Measurements from ENCODE around the gene RPP40. TPM values are rescaled to one million over a fixed set of nuclear protein-coding genes. Genes with fewer than 3 reads are reported as not detected.

RPP40 gene
- polyA plus RNA-seq, 1 of the 3 experiments (the other 2 are of a cell fraction), result 9.8 TPM

GRCh38 chr6:4973982-4974745 lies 29.7 kb downstream of the RPP40 start:
- Histone ChIP-seq H3K27me3 (ENCODE audit: insufficient read depth) (no peaks in the 10 kb centered on the region), H3K9ac (no peak overlapping the region), H3K4me2 (no peak overlapping the region), H3K27ac (ENCODE audit: low read depth in 2 of 2, low read length in 1 of 2) (peak overlapping the region in 1 of 2 experiments; percentile 56; a peak in 2 of 4 replicates), H4K20me1 (ENCODE audit: insufficient read depth) (no peaks in the 10 kb centered on the region), H3K4me3 (ENCODE audit: low read depth in 2 of 2, low read length in 1 of 2) (no peak overlapping the region), H3K4me1 (ENCODE audit: control insufficient read depth in 1 of 2, insufficient read depth in 2 of 2, low read depth in 1 of 2, low read length in 1 of 2) (peaks cover 0 to 15% of the 10 kb centered on the region in 2 experiments; a peak in 1 of 4 replicates), H3K9me3 (no peaks in the 10 kb centered on the region), H3K36me3 (replicated peaks in 1 of 2; ENCODE audit: control insufficient read depth in 1 of 2, insufficient read depth in 2 of 2, low read length in 1 of 2) (no peaks in the 10 kb centered on the region), H3K9me2 (no peaks in the 10 kb centered on the region), H3F3A (replicated peaks; ENCODE audit: insufficient read depth) (no peaks in the 10 kb centered on the region), H2AFZ (ENCODE audit: low read depth) (no peak overlapping the region), H3K79me2 (ENCODE audit: insufficient read depth) (no peaks in the 10 kb centered on the region)
- WGBS (ENCODE audit: low lambda C conversion rate), result 53% methylated on average over 11 of the region's 14 CpGs
- peak; percentile 32 for DNase-seq
- ChIA-PET CTCF (no interaction called here), POLR2A (interaction anchor here (0.6 kb wide), 1 partner anchor 1897 kb away, joined by 3 read pairs; no protein-coding TSS in a partner anchor)
- no peak for TF ChIP-seq REST (IDR thresholded peaks at IDR 0.05; ENCODE audit: low read depth, low read length)
- no peak for TF ChIP-seq EP300 (IDR thresholded peaks at IDR 0.05; ENCODE audit: borderline replicate concordance in 1 of 2, low read depth in 1 of 2, low read length in 1 of 2)
- TF ChIP-seq TEAD4 (IDR thresholded peaks at IDR 0.05; ENCODE audit: borderline replicate concordance, insufficient read depth), result no peak
- no peak for TF ChIP-seq YY1 (IDR thresholded peaks at IDR 0.05; ENCODE audit: low read depth)

GRCh38 chr6:4973415-4973814 lies 30.4 kb downstream of the RPP40 start:
- Histone ChIP-seq H3K9me2 (no peaks in the 10 kb centered on the region), H4K20me1 (ENCODE audit: insufficient read depth) (no peaks in the 10 kb centered on the region), H3K27me3 (ENCODE audit: insufficient read depth) (no peaks in the 10 kb centered on the region), H3F3A (replicated peaks; ENCODE audit: insufficient read depth) (no peaks in the 10 kb centered on the region), H3K4me1 (ENCODE audit: control insufficient read depth in 1 of 2, insufficient read depth in 2 of 2, low read depth in 1 of 2, low read length in 1 of 2) (peaks cover 0 to 15% of the 10 kb centered on the region in 2 experiments; a peak in 1 of 4 replicates), H3K4me2 (no peak overlapping the region), H3K79me2 (ENCODE audit: insufficient read depth) (no peaks in the 10 kb centered on the region), H3K9ac (no peak overlapping the region), H2AFZ (ENCODE audit: low read depth) (no peak overlapping the region), H3K36me3 (replicated peaks in 1 of 2; ENCODE audit: control insufficient read depth in 1 of 2, insufficient read depth in 2 of 2, low read length in 1 of 2) (no peaks in the 10 kb centered on the region), H3K9me3 (no peaks in the 10 kb centered on the region), H3K27ac (ENCODE audit: low read depth in 2 of 2, low read length in 1 of 2) (no peak overlapping the region), H3K4me3 (ENCODE audit: low read depth in 2 of 2, low read length in 1 of 2) (no peak overlapping the region)
- POLR2A ChIA-PET, result no interaction called here
- 88% methylated on average over 13 of the region's 13 CpGs for WGBS (ENCODE audit: low lambda C conversion rate)
- DNase-seq, result no peak
- CTCF ChIA-PET, result no interaction called here
- TF ChIP-seq ELF1 (IDR thresholded peaks at IDR 0.05) (no peak), TCF12 (IDR thresholded peaks at IDR 0.05) (no peak), CTCF (IDR thresholded peaks at IDR 0.05) (no peak), EZH2phosphoT487 (IDR thresholded peaks at IDR 0.05; ENCODE audit: borderline replicate concordance, low read depth) (no peak), SIN3A (IDR thresholded peaks at IDR 0.05; ENCODE audit: borderline replicate concordance, low read depth, low read length) (no peak), USF2 (IDR thresholded peaks at IDR 0.05; ENCODE audit: borderline replicate concordance, low read depth, low read length) (no peak), FOXJ3 (CRISPR knock-in tag; IDR thresholded peaks at IDR 0.05) (no peak), TEAD4 (IDR thresholded peaks at IDR 0.05; ENCODE audit: borderline replicate concordance, insufficient read depth) (no peak), REST (IDR thresholded peaks at IDR 0.05; ENCODE audit: low read depth, low read length) (no peak), NFIC (IDR thresholded peaks at IDR 0.05; ENCODE audit: borderline replicate concordance) (no peak), EP300 (IDR thresholded peaks at IDR 0.05; ENCODE audit: borderline replicate concordance in 1 of 2, low read depth in 1 of 2, low read length in 1 of 2) (no peak), GATA2 (CRISPR knock-in tag; IDR thresholded peaks at IDR 0.05) (no peak), FOSL2 (IDR thresholded peaks at IDR 0.05; ENCODE audit: borderline replicate concordance, low read depth) (no peak), RFX5 (IDR thresholded peaks at IDR 0.05; ENCODE audit: low read length) (no peak)

Measured in SK-N-SH (cell line).